ENCODE measurements around the gene TLE5.

DNA sequence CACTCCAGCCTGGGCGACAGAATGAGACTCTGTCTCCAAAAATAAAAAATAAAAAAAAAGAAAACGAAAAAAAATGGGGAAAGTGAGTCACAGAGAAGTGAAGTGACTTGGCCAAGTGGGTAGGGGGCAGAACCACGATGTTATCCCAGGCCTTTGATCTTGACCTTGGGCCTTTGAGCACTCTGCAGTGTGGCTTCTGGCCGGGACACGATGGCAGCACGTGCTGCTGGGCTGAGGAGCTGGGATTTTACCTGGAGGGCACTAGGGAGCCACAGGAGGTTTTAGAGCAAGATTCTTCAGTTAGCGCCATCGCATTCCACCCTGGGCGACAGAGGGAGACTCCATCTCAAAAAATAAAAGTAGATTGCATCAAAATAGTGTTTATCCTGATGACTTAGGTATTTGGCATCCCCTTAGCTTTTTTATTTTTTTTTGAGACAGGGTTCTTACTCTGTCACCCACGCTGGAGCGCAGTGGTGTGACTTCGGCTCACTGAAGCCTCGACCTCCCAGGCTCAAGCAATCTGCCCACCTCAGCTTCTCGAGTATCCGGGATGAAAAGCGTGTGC, 4.3 kb upstream of the TLE5 start:
- TF ChIP-seq, protein P1, sequence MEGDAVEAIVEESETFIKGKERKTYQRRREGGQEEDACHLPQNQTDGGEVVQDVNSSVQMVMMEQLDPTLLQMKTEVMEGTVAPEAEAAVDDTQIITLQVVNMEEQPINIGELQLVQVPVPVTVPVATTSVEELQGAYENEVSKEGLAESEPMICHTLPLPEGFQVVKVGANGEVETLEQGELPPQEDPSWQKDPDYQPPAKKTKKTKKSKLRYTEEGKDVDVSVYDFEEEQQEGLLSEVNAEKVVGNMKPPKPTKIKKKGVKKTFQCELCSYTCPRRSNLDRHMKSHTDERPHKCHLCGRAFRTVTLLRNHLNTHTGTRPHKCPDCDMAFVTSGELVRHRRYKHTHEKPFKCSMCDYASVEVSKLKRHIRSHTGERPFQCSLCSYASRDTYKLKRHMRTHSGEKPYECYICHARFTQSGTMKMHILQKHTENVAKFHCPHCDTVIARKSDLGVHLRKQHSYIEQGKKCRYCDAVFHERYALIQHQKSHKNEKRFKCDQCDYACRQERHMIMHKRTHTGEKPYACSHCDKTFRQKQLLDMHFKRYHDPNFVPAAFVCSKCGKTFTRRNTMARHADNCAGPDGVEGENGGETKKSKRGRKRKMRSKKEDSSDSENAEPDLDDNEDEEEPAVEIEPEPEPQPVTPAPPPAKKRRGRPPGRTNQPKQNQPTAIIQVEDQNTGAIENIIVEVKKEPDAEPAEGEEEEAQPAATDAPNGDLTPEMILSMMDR (IDR thresholded peaks at IDR 0.05; ENCODE audit: insufficient read depth, low read length): no peak
- TF ChIP-seq POLR2AphosphoS5 (IDR thresholded peaks at IDR 0.05; ENCODE audit: low read depth) (no peak), GABPA (IDR thresholded peaks at IDR 0.05; ENCODE audit: low read depth) (no peak)
- TF ChIP-seq, protein P2, sequence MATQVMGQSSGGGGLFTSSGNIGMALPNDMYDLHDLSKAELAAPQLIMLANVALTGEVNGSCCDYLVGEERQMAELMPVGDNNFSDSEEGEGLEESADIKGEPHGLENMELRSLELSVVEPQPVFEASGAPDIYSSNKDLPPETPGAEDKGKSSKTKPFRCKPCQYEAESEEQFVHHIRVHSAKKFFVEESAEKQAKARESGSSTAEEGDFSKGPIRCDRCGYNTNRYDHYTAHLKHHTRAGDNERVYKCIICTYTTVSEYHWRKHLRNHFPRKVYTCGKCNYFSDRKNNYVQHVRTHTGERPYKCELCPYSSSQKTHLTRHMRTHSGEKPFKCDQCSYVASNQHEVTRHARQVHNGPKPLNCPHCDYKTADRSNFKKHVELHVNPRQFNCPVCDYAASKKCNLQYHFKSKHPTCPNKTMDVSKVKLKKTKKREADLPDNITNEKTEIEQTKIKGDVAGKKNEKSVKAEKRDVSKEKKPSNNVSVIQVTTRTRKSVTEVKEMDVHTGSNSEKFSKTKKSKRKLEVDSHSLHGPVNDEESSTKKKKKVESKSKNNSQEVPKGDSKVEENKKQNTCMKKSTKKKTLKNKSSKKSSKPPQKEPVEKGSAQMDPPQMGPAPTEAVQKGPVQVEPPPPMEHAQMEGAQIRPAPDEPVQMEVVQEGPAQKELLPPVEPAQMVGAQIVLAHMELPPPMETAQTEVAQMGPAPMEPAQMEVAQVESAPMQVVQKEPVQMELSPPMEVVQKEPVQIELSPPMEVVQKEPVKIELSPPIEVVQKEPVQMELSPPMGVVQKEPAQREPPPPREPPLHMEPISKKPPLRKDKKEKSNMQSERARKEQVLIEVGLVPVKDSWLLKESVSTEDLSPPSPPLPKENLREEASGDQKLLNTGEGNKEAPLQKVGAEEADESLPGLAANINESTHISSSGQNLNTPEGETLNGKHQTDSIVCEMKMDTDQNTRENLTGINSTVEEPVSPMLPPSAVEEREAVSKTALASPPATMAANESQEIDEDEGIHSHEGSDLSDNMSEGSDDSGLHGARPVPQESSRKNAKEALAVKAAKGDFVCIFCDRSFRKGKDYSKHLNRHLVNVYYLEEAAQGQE (IDR thresholded peaks at IDR 0.05; ENCODE audit: insufficient replicate concordance, low read depth): no peak
